GM19099 (cell line): Measurements from ENCODE around the gene TPRG1L.

Experiments
- POLR2A ChIP-seq: IDR thresholded peaks from 3 replicates; pipeline ENCODE4 v1.6.1; 2011; ENCODE audit warnings: low read depth; ENCODE audit not compliant: insufficient read length; ENCODE audit errors: extremely low read depth

TPRG1L gene

DNA sequence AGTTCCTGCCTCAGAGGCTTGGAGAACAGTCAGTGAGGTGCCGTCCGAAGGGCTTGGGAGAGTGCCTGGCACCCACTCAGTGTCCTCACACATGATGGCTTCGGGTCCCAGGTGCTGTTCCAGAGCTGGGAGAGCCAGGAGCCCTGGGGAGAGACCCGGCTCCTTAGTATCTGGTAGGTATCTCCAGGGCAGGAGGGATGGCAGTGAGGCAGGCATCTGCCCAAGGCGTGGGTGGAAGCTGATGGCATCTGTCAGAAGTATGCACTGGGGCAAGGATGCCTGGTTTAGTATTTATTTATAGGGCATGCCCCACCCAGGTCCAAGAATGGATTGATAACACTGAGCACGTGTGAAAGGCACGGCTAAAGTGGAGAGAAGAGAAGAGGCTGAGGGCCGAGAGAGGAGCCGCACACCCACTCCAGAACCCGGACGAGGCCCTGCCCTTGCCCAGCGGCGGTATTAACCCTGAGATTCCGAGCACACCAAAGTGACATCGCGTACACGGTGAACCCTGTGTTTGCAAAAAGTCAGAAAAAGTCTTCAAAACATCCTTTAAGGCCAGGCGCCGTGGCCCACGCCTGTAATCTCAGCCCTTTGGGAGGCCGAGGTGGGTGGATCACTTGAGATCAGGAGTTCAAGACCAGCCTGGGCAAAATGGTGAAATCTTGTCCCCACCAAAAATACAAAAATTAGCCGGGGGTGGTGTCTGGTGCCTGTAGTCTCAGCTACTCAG is 29.9 kb downstream of the TPRG1L start:
- no peak for TF ChIP-seq POLR2A

DNA sequence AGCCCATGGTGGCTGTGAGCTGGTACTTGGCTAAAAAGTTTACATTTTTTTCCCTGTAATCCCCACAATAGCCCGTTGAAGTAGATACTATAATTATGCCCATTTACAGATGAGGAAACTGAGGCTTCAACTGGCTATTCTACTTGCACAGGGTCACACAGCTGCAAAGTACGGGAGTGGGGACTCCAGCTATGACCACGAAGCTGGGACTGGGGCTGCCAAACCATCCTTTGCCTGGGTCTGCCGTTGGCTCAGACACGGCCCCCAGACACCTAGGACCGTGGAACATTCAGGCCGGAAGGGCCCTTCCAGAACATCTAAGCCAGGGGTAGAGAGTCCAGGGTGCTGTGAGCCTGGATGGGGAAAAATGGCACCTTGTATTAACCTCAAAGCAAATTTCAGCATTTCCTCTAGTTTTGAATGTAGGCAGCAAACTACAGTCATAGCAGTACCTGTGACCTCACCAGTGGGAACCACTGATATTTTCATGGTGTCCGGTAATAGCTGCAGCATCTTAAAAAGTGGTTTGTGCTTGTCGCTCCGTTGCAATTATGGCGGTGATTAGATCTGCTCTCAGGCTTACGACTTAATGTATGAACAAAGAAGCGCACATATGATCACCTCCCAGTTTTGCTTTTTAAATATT is 31.8 kb downstream of the TPRG1L start:
- TF ChIP-seq POLR2A: no peak

DNA sequence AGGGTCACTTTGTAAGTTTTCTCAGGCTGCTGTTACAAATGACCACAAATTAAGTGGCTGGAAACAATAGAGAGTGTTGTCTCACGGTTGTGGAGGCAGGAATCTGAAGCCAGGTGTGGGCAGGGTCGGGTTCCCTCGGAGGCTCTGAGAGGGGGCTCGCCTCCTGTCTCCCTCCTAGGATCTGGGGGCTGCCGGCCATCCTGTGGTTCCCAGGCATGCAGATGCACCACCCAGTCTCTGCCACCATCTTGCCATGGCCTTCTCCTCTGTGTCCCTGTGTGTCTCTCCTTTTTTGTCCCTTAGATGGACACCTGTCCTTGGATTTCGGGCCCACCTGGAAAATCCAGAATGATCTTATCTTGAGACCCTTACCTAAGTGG is 32.3 kb downstream of the TPRG1L start:
- TF ChIP-seq POLR2A: no peak

DNA sequence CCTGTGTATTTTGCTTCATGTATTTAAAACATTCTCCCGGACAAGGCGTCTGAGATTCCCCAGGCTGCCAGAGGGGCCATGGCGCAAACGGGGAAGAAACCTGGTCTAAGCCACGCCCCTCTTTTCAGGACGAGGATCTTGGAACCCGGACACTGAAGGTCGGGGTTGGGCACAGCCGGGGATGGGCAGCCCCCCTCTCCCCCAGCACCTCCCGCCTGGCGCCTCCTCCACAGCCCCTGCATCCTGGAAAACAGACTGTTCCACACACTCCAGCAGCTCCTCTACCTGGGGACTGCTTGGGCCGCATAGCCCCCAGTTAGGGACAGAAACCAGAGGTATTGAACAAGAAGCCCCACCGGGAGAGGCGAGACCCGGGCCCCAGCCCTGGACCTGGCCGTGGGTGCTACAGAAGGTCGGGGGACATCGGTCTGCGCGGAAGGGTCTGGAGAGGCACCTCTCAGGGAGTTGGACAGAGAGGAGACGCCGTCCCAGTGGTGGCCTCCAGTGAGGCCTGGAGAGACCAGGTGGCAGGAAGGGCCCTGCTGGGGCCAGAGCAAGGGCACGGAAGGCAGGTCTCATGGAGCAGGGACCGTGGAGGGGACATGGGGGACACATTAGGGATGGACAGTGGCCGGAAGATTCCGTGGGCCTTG is 32.9 kb downstream of the TPRG1L start:
- TF ChIP-seq POLR2A: no peak

DNA sequence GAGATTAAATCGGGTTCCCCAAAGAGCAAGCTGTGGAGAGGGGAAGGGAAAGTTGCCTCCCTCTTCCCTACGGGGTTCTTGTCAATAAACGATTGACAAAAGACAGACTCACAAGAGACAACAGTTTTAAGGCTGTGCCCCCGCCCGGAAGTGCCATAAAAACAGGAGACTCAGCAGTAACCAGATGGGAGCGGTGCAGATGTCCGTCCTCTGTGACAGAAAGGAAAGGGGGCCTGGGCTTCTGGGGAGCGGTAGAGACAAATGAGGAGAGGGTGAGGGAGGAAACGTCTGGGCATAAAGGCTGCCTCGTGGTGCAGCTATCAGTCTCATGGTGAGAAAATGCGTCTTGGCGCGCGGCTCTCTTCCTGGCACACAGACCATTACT is 33.4 kb downstream of the TPRG1L start:
- TF ChIP-seq POLR2A: no peak

DNA sequence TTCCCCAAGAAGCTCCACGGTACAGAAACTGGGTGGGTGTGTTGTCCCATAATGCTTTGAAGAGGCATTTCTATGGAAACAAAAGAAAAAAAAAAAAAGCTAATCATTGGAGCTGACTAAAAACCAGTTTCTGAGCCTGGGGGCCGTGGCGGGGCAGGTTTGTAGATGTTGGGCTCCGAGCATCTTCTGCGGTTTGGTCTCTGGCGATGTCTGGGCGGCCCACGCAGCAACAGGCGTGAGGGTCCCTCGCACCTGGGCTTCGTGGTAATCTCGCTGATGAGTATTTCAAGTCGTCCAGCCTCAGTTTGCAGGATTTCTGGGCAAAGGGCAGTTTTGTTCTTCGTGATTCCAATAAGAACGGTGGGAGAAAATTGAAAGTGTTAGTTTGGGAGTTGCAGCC is 34.3 kb downstream of the TPRG1L start:
- TF ChIP-seq POLR2A: no peak

DNA sequence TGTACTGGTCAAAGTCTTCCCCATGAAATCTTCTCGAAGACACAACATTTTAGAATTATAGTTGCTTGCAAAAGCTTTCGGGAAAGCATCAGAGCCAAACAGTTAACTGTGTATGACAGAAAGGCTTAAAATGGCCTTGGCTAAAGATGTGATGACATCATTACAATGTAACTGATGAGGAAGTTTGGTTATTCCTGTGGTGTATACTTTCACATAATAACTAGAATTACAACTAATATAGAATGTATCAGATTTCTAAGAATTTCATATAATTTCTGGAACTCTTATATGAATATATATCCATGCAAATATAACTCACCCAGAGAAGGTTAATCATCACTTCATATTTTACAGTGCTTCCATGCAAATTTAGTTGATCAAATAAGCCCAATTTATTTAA is 35.9 kb downstream of the TPRG1L start:
- TF ChIP-seq POLR2A: no peak

DNA sequence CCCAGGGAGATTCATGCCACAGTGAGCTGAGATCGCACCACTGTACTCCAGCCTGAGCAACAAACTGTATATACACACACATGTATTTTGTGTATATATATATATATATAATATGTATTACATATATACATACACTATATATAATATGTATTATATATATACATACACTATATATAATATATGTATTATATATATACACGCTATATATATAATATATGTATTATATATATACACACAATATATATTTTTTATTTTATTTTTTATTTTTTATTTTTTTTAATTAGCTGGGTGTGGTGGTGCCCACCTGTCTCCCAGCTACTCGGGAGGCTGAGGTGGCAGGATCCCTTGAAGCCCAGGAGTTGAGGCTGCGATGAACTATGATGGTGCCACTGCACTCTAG is 36.8 kb downstream of the TPRG1L start:
- TF ChIP-seq POLR2A: no peak

DNA sequence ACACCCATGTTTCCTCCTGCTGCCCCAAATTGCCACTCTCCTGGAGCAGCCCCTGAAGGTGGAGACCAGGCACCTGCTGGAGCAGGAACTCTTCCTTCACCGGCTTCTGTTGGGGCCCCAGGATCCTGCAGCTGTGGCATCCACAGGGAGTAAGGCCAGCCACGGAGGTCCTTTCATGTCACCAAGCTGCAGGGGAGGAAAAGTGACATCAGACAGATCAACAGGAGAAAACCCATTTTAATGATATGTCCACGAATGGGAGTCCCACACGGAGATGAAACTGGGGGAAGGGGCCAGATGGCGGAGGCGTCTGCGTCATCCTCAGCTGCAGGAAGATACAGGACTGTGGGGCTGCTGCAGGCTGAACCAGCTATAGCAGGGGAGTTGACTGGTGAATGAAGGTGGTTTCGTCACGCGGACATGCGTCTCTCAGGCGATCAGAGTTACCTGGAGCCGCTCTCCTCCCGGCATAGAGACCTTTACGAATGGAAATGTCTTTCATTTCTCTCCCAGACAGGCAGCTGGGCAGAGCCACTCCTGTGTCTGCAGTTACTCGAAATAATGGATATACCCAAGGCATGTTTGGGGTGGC is 37.4 kb downstream of the TPRG1L start:
- TF ChIP-seq POLR2A: no peak

DNA sequence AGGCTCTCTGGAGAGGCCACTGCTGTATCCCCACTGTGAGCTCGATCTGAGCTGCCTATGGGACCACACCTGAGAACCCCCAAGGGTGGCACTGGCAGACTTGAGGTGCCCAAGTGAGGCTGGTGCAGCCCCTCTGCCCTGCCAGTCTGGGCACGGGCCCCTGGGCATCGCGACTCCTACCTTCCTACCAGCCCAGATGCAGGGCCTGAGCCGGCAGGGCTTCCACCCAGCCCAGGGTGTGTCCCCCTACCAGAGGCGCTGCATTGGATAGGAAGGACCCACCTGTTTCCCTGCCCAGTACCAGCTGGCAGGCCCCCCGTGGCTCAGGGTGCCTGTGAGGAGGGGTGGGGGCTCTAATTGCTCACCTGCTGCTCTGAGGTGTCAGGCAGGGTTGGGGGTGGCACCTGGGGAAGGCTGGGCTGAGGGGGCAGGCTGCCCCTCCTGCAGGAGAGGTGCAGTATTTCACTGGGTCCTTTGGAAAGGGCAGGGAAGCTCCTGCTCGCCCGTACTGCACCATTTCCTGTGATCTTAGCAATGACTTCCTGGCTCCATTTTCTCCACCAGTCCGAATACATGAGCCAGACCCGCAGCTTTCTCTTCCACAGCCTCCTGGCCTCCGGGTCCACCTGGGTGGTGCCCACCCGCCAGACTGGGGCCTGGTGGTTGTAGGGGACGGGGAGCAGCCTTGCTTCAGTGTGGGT is 39.3 kb downstream of the TPRG1L start:
- no peak for TF ChIP-seq POLR2A

DNA sequence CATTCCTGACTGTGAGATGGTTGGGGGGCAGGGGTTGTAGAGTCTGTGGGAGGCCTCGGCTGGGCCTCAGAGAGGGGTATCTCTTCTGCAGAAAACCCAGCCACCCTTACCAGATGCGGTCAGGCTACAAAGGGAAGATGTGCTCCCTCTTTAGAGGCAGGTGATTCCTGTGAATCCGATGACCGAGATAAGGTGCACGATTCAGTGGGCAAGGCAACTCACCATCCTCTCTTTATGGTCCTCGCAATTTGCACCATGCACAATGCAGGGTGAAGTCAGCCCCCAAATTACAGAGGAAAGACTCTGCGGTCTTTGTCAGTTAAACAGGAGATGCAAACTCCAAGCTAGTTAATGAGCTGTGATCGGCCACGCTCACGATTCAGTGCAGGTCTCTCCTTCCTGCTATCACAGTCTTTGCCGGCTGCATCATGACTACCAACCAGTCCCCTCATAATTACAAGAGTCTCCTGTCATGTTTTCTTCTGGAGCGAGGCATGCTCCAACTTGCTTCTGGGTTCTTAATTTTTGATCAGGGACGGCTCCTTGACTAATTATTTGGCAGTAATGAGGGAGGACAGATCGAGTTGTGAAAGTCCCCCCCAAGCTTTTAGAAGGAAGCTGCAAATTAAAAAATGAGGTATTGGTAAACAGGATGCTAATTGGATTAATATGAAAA is 40.0 kb downstream of the TPRG1L start:
- TF ChIP-seq POLR2A: peak; percentile 2

DNA sequence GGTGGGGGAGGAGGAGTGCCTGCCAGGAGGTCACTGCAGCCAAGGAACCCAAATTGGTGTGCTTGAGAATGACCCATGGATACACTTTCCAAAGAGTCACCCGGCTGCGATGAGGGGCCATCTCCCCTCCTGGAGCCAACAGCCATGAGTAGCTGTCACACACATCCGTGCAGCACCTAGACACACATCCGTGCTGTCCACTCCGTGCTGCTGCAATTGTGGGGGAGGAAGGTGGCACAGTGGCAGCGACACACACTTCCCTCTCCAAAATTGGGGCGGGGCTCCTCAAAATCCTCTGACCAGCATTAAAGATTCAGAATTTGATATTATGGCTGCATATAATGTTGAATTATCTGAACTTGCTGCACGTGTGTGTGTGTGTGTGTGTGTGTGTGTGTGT is 43.3 kb downstream of the TPRG1L start:
- no peak for TF ChIP-seq POLR2A

DNA sequence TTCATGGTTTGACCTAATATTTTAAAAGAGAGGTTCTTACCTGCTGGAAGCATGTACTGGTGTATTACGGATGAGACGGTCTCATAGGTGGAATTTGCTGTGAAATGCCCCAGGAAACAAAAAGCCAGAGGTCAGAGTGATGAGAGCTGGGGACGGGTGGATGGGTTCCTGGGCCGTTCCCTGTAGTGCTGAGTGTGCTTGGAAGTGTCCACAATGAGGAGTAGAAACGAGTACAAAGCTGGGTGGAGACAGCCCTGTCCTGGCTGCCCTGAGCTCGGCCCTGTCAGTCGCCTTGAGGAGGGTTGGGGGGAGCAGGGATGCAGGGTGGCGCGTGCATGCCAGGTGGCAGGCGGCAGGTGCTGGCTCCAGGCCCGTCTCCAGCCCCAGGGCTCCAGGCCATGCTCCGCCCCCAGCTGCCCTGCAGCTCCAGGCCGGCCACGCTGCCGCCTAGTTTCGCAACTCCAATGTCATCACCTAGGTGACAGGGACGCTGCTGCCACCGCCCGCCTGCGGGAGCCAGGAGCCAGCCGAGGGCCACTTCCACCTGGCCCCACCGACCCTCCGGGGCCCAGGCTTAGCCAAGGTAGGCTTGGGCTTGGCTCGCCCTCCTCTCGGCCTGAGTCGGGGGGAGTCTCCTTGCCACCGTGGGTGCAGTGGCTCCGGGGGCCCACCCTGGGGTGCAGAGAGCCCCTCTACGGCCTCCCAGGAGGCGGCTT is 43.9 kb downstream of the TPRG1L start:
- no peak for TF ChIP-seq POLR2A

DNA sequence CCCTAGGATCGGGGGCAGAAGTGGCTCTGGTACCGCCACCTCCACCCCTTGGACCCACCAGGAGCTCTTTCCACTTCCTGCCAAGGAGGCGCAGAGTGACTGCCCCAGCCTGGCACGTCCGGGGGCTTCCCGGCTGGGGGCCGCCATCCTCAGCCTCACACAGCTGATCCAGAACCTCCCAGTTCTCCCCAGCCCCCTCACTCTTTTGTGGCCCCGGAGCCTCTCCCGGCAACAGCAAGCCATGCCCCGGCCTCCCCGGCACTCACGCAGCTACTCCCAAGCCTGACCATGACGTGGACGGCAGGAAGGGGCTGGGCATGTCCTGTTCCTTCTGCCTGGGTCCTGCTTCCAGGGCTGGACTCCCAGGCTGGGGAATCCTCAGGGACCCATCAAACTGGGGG is 44.6 kb downstream of the TPRG1L start:
- no peak for TF ChIP-seq POLR2A

DNA sequence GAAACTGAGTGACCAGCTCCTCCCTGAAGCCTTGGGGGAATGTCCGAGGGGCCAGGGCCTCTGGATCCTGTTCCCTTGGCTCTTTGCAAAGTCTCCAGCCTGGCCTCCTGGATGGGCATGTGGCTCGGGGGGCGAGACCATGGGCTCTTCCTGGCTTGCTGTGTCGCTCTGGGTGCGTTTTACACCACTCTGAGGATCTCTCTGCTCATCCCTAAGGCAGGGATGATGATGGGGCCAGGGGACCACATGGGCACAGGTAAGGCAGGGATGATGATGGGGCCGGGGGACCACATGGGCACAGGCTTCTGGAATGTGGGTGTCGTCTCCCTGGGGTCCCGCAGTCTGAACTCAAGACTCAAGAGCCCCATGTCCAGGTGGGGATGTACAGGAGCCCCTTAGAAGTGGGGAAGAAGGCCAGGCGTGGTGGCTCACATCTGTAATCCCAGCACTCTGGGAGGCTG is 45.2 kb downstream of the TPRG1L start:
- no peak for TF ChIP-seq POLR2A

DNA sequence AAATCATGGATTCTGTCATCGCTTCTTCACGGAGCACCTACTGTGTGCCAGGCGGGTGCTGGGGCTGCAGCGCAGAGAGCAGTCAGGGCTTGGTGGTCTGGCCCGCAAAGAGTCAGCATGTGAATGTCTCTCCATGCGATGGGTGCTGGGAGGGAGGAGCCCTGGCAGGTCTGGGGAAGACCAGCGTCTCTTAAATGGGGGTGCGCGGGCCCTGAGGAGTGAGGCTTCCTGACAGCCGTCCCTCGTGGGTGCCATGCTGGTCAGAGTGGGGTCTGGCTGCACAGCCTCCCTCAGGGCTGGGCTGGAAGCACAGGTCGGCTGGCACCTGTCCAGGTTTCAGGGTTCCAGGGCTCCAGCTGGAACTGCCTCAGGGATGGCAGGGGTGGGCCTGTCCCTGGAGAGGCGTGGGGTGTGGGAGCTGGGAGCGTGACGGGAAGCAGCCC is 46.0 kb downstream of the TPRG1L start:
- TF ChIP-seq POLR2A: no peak
